ENCODE data around the gene JPH3. TPM values are rescaled to one million over a fixed set of nuclear protein-coding genes. Genes with fewer than 3 reads are reported as not detected.

Gene JPH3
- total RNA-seq, 1 donor from 2014 or later: 0.08 TPM

GRCh38 chr16:87698676-87699199 lies 96.4 kb downstream of the JPH3 start:
- ATAC-seq (ENCODE audit: poor library complexity) (no peak), DNase-seq (no peak)
- intact Hi-C loops (cut with DNase I): no loop called here

GRCh38 chr16:87700406-87701077 lies 98.2 kb downstream of the JPH3 start:
- ATAC-seq (ENCODE audit: poor library complexity) (no peak), DNase-seq (no peak)
- intact Hi-C loops (cut with DNase I): no loop called here

DNA sequence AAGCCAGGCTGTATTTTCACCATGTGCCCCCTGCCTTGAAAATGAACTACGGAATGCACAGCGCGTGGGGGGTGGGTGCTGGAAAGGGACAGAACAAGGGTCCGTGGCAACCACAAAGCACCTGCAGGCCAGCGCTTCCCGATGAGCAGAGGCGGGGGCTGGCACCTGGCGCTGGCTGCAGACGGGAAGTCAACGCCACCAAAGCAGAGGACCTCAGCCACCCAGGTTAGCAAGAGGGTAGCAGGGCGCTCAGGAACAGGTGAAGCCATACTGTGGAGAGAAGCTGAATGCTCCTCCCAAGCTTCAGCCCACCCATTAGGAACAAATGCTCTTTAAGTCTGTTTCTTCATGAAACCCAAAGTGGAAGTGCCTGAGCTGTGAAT lies 98.8 kb downstream of the JPH3 start:
- intact Hi-C loops (cut with DNase I): no loop called here
- no peak for ATAC-seq (ENCODE audit: poor library complexity)
- DNase-seq: no peak

DNA sequence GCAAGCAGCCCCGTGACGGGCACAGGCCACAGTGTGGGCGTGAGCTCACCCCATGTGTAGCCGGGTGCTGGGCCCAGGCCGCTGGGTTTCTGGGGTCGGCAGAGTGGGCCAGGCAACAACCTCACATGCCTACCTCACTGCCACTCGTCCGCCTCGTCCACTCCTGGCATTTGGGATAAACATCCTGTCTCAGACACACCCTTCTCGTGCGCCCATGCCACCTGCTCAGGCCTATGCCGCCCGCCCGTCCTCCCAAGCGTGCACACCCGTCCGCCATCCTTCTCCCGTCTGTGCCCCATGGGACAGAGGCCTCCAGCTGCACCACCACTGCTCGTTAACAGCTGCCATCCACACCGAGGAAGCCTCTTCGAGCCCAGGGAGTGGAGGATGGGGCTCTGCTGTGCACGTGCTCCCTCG lies 99.2 kb downstream of the JPH3 start:
- intact Hi-C loops (cut with DNase I): no loop called here
- ATAC-seq (ENCODE audit: poor library complexity): no peak
- DNase-seq: no peak

GRCh38 chr16:87702325-87702811 lies 100.1 kb downstream of the JPH3 start:
- peak; percentile 57 for DNase-seq
- peak; percentile 32 for ATAC-seq (ENCODE audit: poor library complexity)
- intact Hi-C loops (cut with DNase I): no loop called here

DNA sequence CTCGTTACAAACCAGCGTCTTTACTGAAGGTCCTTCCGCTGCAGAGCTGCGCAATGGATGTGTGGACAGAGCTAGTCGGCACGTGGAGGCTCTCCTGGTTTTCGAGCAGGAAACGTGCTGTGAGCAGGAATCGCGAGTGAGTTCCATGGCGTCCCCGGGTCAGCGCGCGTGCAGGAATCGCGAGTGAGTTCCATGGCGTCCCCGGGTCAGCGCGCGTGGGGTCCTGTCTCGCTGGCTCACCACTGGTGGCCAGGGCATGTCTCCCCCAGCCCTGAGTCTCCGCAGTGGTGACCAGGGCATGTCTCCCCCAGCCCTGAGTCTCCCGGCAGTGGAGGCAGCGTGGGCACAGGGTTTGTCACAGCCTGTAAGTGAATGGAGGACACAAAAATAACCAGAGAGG lies 100.8 kb downstream of the JPH3 start:
- intact Hi-C loops (cut with DNase I): no loop called here
- no peak for DNase-seq
- no peak for ATAC-seq (ENCODE audit: poor library complexity)

DNA sequence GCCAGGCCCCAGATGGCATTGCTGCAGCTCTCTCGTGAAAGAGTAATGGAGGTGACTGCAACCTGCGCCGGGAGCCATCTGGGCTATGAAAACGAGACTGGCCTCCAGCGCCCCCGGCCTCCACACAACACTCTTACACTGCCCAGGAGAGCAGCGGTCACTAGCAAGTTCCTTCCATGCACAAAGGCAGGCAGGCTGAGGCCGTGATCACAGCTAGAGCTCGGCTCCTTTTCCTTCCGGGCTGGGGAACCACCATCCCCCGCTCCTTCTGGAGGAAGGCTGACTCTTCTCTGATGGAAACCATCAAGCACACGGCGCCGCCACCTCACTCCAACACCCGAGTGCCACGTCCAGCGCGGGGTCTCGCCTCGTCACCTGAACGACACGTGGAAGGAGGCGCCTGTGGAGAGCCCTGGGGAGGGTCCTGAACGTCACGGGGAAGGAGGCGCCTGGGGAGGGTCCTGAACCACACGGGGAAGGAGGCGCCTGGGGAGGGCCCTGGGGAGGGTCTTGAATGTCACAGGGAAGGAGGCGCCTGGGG lies 101.6 kb downstream of the JPH3 start:
- intact Hi-C loops (cut with DNase I): no loop called here
- DNase-seq (no peak), ATAC-seq (ENCODE audit: poor library complexity) (no peak)

- DNase-seq (no peak), ATAC-seq (ENCODE audit: poor library complexity) (no peak)
- intact Hi-C loops (cut with DNase I): no loop called here
Measured at GRCh38 chr16:87704754-87705353, 102.5 kb downstream of the JPH3 start.

GRCh38 chr16:87705771-87706277 lies 103.5 kb downstream of the JPH3 start:
- no peak for DNase-seq
- intact Hi-C loops (cut with DNase I): no loop called here
- no peak for ATAC-seq (ENCODE audit: poor library complexity)

DNA sequence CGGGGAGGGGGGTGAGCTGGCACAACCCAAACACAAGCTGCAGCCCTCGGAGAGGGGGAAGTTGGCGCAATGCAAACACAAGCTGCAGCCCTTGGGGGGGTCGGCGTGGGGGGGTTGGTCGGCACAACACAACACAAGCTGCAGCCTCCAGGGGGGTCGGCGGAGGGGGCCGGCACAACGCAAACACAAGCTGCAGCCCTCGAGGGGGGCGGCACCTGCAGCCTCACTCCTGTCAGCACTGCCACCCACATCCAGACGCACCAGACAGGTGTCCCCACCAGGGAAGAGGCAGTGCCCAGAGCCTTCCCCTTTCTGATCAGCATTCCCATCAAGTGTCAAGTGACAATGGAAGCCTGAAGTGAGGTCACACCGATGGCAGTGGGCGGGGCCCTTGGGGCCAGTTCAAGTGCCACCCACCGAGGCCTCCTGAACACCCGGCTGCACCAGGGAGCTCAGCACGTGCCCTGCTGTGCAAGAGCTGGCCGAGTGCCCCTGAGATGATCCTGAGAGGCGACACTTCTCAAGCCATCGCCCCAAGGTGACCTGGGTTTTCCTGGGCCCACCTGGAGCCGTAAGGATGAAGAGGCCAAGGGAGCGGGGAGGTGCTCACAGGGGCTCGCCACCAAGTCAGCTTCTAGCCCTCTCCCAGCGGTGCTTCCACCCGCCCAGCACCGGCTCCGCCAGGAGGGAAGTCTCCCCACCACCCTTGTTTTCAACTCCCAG lies 104.1 kb downstream of the JPH3 start:
- DNase-seq: no peak
- intact Hi-C loops (cut with DNase I): no loop called here
- ATAC-seq (ENCODE audit: poor library complexity): no peak

DNA sequence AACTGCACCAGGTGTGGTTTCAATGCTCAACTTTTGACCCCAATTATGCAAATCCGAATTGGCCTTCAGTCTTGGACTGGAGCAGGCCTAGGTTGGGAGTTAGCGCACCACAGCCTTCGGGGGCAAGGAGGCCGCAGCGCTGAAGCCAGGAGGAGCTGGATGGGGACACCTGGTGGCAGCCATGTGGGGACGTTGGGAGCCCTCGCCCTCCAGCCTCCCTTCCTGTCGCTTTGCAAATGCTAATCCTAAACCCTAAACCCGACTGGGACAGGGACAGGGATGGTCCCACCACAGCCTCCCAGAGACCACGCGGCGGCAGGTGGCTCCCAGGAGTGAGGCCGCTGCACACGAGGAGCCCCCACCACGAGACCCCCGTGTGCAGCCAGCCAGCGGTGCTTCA lies 104.8 kb downstream of the JPH3 start:
- DNase-seq (no peak), ATAC-seq (ENCODE audit: poor library complexity) (no peak)
- intact Hi-C loops (cut with DNase I): no loop called here

- no peak for ATAC-seq (ENCODE audit: poor library complexity)
- no peak for DNase-seq
- intact Hi-C loops (cut with DNase I): no loop called here
Measured at GRCh38 chr16:87707714-87708580, 105.6 kb downstream of the JPH3 start.

GRCh38 chr16:87708881-87709638 lies 106.8 kb downstream of the JPH3 start:
- intact Hi-C loops (cut with DNase I): no loop called here
- DNase-seq: no peak
- no peak for ATAC-seq (ENCODE audit: poor library complexity)

GRCh38 chr16:87709677-87710076 lies 107.4 kb downstream of the JPH3 start:
- no peak for ATAC-seq (ENCODE audit: poor library complexity)
- DNase-seq: no peak
- intact Hi-C loops (cut with DNase I): no loop called here

- no peak for ATAC-seq (ENCODE audit: poor library complexity)
- intact Hi-C loops (cut with DNase I): no loop called here
- no peak for DNase-seq
Measured at GRCh38 chr16:87710887-87711286, 108.6 kb downstream of the JPH3 start.

- DNase-seq: no peak
- no peak for ATAC-seq (ENCODE audit: poor library complexity)
- intact Hi-C loops (cut with DNase I): no loop called here
Measured at GRCh38 chr16:87712184-87712762, 110.0 kb downstream of the JPH3 start.

GRCh38 chr16:87713451-87714229 lies 111.3 kb downstream of the JPH3 start:
- no peak for ATAC-seq (ENCODE audit: poor library complexity)
- intact Hi-C loops (cut with DNase I): no loop called here
- DNase-seq: no peak
